ENCODE results near the gene HTR1E. TPM values are rescaled to one million over a fixed set of nuclear protein-coding genes. Genes with fewer than 3 reads are reported as not detected.
"Not testable (repeated sequence)": the region's sequence is repeated elsewhere in the genome, so short reads cannot be mapped to it uniquely, and the experiment has no call there.

Gene HTR1E
- total RNA-seq, 1 donor from 2014 or later, result not detected

DNA sequence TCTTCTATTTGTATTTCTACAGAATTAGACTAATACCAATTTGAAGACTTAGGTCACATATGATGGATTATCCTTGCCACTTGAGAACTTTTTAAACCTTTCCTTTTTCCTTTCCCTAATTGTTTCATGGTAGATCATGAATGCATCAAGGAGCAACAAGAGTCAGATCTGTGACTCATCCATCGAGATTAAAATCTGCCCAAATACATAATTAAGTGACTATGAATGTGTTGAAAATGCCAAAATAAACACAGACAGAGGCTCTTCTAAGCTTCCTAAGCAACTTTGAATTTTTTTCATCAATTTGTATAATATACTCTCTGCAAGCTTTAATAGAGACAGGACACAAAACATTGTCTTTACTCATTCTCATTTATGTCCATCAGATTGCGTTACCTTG lies 23.5 kb upstream of the HTR1E start:
- no peak overlapping the region for H3K27ac ChIP-seq
- no peaks in the 10 kb centered on the region for H4K20me1 ChIP-seq (ENCODE audit: low read depth)
- peaks cover 7% of the 10 kb centered on the region for H3K4me1 Mint-ChIP-seq
- no peaks in the 10 kb centered on the region for H3K36me3 Mint-ChIP-seq
- H3K27ac Mint-ChIP-seq, result no peak overlapping the region
- no peaks in the 10 kb centered on the region for H3K36me3 ChIP-seq
- no peak overlapping the region for H2AFZ ChIP-seq (replicated peaks)
- H3F3A ChIP-seq (ENCODE audit: low read depth), result no peaks in the 10 kb centered on the region
- H3K27me3 Mint-ChIP-seq (ENCODE audit: insufficient read depth, low read depth), result no peaks in the 10 kb centered on the region
- H3K4me1 ChIP-seq, result no peaks in the 10 kb centered on the region
- no peaks in the 10 kb centered on the region for H3K9me3 ChIP-seq (ENCODE audit: low read depth)
- no peaks in the 10 kb centered on the region for H3K79me2 ChIP-seq (ENCODE audit: low read depth)
- no peak overlapping the region for H3K4me3 Mint-ChIP-seq
- H3K9ac ChIP-seq, result no peak overlapping the region
- no peak for DNase-seq (ENCODE audit: low spot score)
- no peak overlapping the region for H3K4me3 ChIP-seq
- TF ChIP-seq, protein P1, sequence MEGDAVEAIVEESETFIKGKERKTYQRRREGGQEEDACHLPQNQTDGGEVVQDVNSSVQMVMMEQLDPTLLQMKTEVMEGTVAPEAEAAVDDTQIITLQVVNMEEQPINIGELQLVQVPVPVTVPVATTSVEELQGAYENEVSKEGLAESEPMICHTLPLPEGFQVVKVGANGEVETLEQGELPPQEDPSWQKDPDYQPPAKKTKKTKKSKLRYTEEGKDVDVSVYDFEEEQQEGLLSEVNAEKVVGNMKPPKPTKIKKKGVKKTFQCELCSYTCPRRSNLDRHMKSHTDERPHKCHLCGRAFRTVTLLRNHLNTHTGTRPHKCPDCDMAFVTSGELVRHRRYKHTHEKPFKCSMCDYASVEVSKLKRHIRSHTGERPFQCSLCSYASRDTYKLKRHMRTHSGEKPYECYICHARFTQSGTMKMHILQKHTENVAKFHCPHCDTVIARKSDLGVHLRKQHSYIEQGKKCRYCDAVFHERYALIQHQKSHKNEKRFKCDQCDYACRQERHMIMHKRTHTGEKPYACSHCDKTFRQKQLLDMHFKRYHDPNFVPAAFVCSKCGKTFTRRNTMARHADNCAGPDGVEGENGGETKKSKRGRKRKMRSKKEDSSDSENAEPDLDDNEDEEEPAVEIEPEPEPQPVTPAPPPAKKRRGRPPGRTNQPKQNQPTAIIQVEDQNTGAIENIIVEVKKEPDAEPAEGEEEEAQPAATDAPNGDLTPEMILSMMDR (IDR thresholded peaks at IDR 0.05), result no peak
- TF ChIP-seq EZH2 (IDR thresholded peaks at IDR 0.05) (no peak), EZH2phosphoT487 (IDR thresholded peaks at IDR 0.05) (no peak)
- no peaks in the 10 kb centered on the region for H3K9me3 Mint-ChIP-seq
- no peaks in the 10 kb centered on the region for H3K27me3 ChIP-seq
- no peak overlapping the region for H3K4me2 ChIP-seq

DNA sequence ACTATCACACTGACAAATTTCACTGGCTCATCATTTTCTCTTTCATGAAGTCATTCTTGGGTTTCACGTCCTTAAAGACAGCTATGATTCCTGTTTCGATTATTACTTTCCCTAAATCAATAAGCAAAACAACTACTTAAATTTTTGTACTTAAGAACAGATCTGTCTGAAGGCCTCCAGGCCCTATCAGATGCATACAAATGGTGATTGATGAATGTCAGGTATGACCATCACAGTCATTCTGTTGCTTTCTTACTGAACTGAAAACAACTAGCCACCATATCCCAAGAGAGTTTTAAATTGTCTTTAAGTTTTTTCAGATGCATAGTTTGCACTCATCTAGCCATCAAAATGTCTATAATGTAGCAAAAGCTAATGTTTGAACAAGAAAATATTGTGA lies 20.9 kb upstream of the HTR1E start:
- Histone ChIP-seq H3K4me2 (no peak overlapping the region), H3K4me1 (no peaks in the 10 kb centered on the region), H3K4me3 (no peak overlapping the region), H3K79me2 (ENCODE audit: low read depth) (no peaks in the 10 kb centered on the region), H3F3A (ENCODE audit: low read depth) (no peaks in the 10 kb centered on the region), H3K36me3 (no peaks in the 10 kb centered on the region), H3K9me3 (ENCODE audit: low read depth) (no peaks in the 10 kb centered on the region), H4K20me1 (ENCODE audit: low read depth) (no peaks in the 10 kb centered on the region), H3K27ac (no peak overlapping the region), H2AFZ (replicated peaks) (no peak overlapping the region), H3K27me3 (no peaks in the 10 kb centered on the region), H3K9ac (no peak overlapping the region)
- TF ChIP-seq EZH2phosphoT487 (IDR thresholded peaks at IDR 0.05) (no peak), EZH2 (IDR thresholded peaks at IDR 0.05) (no peak)
- TF ChIP-seq, protein P1 (IDR thresholded peaks at IDR 0.05), result no peak
- H3K36me3 Mint-ChIP-seq, result no peaks in the 10 kb centered on the region
- peaks cover 7% of the 10 kb centered on the region for H3K4me1 Mint-ChIP-seq
- H3K27me3 Mint-ChIP-seq (ENCODE audit: insufficient read depth, low read depth), result no peaks in the 10 kb centered on the region
- H3K9me3 Mint-ChIP-seq, result no peaks in the 10 kb centered on the region
- DNase-seq (ENCODE audit: low spot score), result no peak
- no peak overlapping the region for H3K4me3 Mint-ChIP-seq
- H3K27ac Mint-ChIP-seq, result no peak overlapping the region

DNA sequence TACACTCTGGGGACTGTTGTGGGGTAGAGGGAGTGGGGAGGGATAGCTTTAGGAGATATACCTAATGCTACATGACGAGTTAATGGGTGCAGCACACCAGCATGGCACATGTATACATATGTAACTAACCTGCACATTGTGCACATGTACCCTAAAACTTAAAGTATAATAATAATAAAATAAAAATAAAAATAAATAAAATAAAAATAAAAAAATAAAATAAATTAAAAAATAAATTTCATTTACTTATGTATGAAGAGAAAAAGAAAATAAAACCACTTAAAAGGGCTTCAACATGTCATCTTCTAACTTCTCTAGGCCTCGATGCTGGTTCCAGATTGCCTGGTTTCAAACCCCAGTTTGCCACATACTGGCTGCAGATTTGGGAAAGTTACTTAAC lies 10.2 kb upstream of the HTR1E start:
- H3K27ac Mint-ChIP-seq, H3K4me1 Mint-ChIP-seq: not testable (repeated sequence)

DNA sequence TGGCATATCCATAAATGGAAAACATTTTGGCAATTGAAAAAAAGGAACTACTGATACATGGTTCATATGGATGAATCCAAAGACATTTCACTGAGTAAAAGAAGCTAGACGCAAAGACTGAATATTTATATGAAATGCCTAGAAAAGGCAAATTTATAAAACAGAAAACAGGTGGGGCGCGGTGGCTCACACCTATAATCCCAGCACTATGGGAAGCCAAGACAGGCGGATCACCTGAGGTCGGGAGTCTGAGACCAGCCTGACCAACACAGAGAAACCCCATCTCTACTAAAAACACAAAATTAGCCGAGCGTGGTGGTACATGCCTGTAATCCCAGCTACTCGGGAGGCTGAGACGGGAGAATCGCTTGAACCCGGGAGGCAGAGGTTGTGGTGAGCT lies 9.5 kb upstream of the HTR1E start:
- H3K36me3 ChIP-seq; H3K27ac Mint-ChIP-seq; H3K9ac ChIP-seq; H3K4me2 ChIP-seq; H3K27me3 ChIP-seq; H3K27ac ChIP-seq; DNase-seq (ENCODE audit: low spot score); H3K9me3 Mint-ChIP-seq; H3K4me1 ChIP-seq; H3K36me3 Mint-ChIP-seq; H3K27me3 Mint-ChIP-seq (ENCODE audit: insufficient read depth, low read depth); H3K79me2 ChIP-seq (ENCODE audit: low read depth); H3K9me3 ChIP-seq (ENCODE audit: low read depth); H3F3A ChIP-seq (ENCODE audit: low read depth); H3K4me3 ChIP-seq; H4K20me1 ChIP-seq (ENCODE audit: low read depth); H3K4me3 Mint-ChIP-seq; H3K4me1 Mint-ChIP-seq; H2AFZ ChIP-seq (replicated peaks): not testable (repeated sequence)

More for the DNA sequence above, 10.2 kb upstream of the HTR1E start:
- not testable (repeated sequence) for H2AFZ ChIP-seq (replicated peaks); H3K4me1 ChIP-seq; DNase-seq (ENCODE audit: low spot score); H3K9me3 ChIP-seq (ENCODE audit: low read depth); H3K79me2 ChIP-seq (ENCODE audit: low read depth); H3K27ac ChIP-seq; H3F3A ChIP-seq (ENCODE audit: low read depth); H3K36me3 Mint-ChIP-seq; H3K9me3 Mint-ChIP-seq; H3K4me3 Mint-ChIP-seq; H3K27me3 ChIP-seq; H3K36me3 ChIP-seq; H3K9ac ChIP-seq; H3K27me3 Mint-ChIP-seq (ENCODE audit: insufficient read depth, low read depth); H4K20me1 ChIP-seq (ENCODE audit: low read depth); H3K4me2 ChIP-seq; H3K4me3 ChIP-seq

All from neural progenitor cell (in vitro differentiated cells).